Measurements from ENCODE around the gene SEPTIN8. TPM values are rescaled to one million over a fixed set of nuclear protein-coding genes. Genes with fewer than 3 reads are reported as not detected.

SEPTIN8 gene
- polyA plus RNA-seq, 2 of the 4 experiments (the other 2 are of a cell fraction): 20.8 to 29.2 TPM

DNA sequence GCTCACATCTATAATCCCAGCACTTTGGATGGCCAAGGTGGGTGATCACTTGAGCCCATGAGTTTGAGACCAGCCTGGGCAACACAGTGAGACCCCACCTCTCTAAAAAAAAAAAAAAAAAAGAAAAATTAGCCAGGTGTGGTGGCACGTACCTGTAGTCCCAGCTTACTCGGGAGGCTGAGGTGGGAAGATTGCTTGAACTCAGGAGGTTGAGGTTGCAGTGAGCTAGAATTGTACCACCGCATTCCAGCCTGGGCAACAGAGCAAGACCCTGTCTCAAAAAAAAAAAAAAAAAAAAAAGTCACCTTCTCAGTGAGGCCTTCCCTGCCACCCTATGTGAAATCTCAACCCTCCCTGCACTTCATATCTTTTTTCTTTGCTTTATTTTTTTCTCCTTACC is 14.0 kb upstream of the SEPTIN8 start:
- DNase-seq (ENCODE audit: low read depth in 1 of 2, low spot score in 1 of 2) (no peak), ATAC-seq (no peak), FAIRE-seq (no peak)
- Histone ChIP-seq H3K9me3 (no peaks in the 10 kb centered on the region), H3K27ac (no peak overlapping the region), H3K4me2 (no peak overlapping the region), H3K4me1 (no peaks in the 10 kb centered on the region), H3K4me3 (no peak overlapping the region)
- POLR2A ChIA-PET: no interaction called here
- CTCF ChIA-PET: interaction anchor here (0.7 to 2.4 kb wide), 4 partner anchors 11 to 24 kb away, joined by 3 to 9 read pairs (median 4); no protein-coding TSS in a partner anchor
- 95% methylated on average over 3 of the region's 3 CpGs for WGBS (ENCODE audit: missing lambda C conversion rate)
- TF ChIP-seq ZNF302 (CRISPR knock-in tag; IDR thresholded peaks at IDR 0.05) (no peak), FOXS1 (CRISPR knock-in tag; IDR thresholded peaks at IDR 0.05) (no peak), CBX8 (IDR thresholded peaks at IDR 0.05) (no peak), BHLHE40 (IDR thresholded peaks at IDR 0.05; ENCODE audit: low read depth, low read length) (no peak)
- TF ChIP-seq, protein P1, sequence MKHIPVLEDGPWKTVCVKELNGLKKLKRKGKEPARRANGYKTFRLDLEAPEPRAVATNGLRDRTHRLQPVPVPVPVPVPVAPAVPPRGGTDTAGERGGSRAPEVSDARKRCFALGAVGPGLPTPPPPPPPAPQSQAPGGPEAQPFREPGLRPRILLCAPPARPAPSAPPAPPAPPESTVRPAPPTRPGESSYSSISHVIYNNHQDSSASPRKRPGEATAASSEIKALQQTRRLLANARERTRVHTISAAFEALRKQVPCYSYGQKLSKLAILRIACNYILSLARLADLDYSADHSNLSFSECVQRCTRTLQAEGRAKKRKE (CRISPR knock-in tag; IDR thresholded peaks at IDR 0.05; ENCODE audit: low read depth): no peak

DNA sequence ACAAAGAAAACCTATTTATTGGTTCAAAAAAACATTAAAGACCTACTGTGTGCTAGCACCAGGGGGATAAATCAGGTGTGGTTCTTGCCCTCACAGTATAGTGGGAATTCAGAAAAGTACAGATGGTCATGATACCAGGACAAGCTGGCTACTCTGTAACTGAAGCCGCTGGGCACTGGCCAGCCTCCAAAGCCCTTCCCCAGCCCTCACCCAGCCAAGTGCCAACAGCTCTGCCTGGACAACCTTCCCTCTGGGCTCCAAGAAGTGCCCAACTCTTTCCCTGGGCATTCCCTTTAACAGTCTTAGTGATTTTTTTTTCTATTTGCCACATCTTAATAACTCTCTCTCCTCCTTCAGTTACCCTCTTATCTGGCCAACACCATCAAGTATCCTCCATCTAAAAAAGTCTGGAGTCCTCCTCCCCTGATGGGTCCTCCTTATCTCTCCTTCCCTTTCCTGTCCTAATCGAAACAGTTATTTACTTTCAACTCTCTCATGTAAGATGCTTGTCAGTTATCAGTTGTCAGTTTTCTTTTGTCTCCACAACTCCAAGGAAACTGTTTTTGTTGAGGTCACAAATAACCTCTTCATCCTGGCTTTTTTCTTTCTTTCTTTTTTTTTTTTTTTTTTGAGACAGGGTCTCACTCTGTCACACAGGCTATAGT is 13.3 kb upstream of the SEPTIN8 start:
- H3K4me2 ChIP-seq: no peak overlapping the region
- H3K4me1 ChIP-seq: no peaks in the 10 kb centered on the region
- ChIA-PET POLR2A (no interaction called here), CTCF (interaction anchor here (0.7 to 1.5 kb wide), 5 partner anchors 12 to 53 kb away, joined by 3 to 5 read pairs (median 3); partner anchors contain the start of gene KIF3A)
- 47% methylated on average over 2 of the region's 2 CpGs for WGBS (ENCODE audit: missing lambda C conversion rate)
- no peak overlapping the region for H3K4me3 ChIP-seq
- no peaks in the 10 kb centered on the region for H3K9me3 ChIP-seq
- ATAC-seq (no peak; a peak in 1 of 6 replicates), FAIRE-seq (no peak), DNase-seq (ENCODE audit: low read depth in 1 of 2, low spot score in 1 of 2) (no peak)
- H3K27ac ChIP-seq: no peak overlapping the region
- TF ChIP-seq, protein P2, sequence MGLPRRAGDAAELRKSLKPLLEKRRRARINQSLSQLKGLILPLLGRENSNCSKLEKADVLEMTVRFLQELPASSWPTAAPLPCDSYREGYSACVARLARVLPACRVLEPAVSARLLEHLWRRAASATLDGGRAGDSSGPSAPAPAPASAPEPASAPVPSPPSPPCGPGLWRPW (IDR thresholded peaks at IDR 0.05): no peak
- TF ChIP-seq HOXB13 (CRISPR knock-in tag; IDR thresholded peaks at IDR 0.05; ENCODE audit: low read depth) (no peak), EHMT2 (IDR thresholded peaks at IDR 0.05; ENCODE audit: low read depth) (no peak), NPAS2 (CRISPR knock-in tag; IDR thresholded peaks at IDR 0.05; ENCODE audit: borderline replicate concordance) (no peak), ZC3H11A (IDR thresholded peaks at IDR 0.05) (no peak), MAFK (IDR thresholded peaks at IDR 0.05; ENCODE audit: partially characterized antibody) (no peak), POLR2A (IDR thresholded peaks at IDR 0.05; ENCODE audit: low read length) (no peak), ESRRA (IDR thresholded peaks at IDR 0.05; ENCODE audit: borderline replicate concordance, low read length) (no peak), JUNB (IDR thresholded peaks at IDR 0.05) (no peak), EP300 (IDR thresholded peaks at IDR 0.05) (no peak), EHF (CRISPR knock-in tag; IDR thresholded peaks at IDR 0.05) (no peak), NFE2L2 (conservative IDR thresholded peaks at IDR 0.05; ENCODE audit: low read length) (no peak), MAZ (IDR thresholded peaks at IDR 0.05; ENCODE audit: borderline replicate concordance, low read depth, low read length) (no peak), FOXS1 (CRISPR knock-in tag; IDR thresholded peaks at IDR 0.05) (no peak), GATA3 (IDR thresholded peaks at IDR 0.05; ENCODE audit: borderline replicate concordance) (no peak)
- TF ChIP-seq, protein P3, sequence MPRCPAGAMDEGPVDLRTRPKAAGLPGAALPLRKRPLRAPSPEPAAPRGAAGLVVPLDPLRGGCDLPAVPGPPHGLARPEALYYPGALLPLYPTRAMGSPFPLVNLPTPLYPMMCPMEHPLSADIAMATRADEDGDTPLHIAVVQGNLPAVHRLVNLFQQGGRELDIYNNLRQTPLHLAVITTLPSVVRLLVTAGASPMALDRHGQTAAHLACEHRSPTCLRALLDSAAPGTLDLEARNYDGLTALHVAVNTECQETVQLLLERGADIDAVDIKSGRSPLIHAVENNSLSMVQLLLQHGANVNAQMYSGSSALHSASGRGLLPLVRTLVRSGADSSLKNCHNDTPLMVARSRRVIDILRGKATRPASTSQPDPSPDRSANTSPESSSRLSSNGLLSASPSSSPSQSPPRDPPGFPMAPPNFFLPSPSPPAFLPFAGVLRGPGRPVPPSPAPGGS (IDR thresholded peaks at IDR 0.05): no peak
- TF ChIP-seq, protein P4, sequence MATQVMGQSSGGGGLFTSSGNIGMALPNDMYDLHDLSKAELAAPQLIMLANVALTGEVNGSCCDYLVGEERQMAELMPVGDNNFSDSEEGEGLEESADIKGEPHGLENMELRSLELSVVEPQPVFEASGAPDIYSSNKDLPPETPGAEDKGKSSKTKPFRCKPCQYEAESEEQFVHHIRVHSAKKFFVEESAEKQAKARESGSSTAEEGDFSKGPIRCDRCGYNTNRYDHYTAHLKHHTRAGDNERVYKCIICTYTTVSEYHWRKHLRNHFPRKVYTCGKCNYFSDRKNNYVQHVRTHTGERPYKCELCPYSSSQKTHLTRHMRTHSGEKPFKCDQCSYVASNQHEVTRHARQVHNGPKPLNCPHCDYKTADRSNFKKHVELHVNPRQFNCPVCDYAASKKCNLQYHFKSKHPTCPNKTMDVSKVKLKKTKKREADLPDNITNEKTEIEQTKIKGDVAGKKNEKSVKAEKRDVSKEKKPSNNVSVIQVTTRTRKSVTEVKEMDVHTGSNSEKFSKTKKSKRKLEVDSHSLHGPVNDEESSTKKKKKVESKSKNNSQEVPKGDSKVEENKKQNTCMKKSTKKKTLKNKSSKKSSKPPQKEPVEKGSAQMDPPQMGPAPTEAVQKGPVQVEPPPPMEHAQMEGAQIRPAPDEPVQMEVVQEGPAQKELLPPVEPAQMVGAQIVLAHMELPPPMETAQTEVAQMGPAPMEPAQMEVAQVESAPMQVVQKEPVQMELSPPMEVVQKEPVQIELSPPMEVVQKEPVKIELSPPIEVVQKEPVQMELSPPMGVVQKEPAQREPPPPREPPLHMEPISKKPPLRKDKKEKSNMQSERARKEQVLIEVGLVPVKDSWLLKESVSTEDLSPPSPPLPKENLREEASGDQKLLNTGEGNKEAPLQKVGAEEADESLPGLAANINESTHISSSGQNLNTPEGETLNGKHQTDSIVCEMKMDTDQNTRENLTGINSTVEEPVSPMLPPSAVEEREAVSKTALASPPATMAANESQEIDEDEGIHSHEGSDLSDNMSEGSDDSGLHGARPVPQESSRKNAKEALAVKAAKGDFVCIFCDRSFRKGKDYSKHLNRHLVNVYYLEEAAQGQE (IDR thresholded peaks at IDR 0.05): no peak
